ENCODE data around the gene ARFGAP1. TPM values are rescaled to one million over a fixed set of nuclear protein-coding genes. Genes with fewer than 3 reads are reported as not detected.

ARFGAP1 gene
- total RNA-seq, 2 donors from 2014 or later, result 52.7 to 162 TPM

DNA sequence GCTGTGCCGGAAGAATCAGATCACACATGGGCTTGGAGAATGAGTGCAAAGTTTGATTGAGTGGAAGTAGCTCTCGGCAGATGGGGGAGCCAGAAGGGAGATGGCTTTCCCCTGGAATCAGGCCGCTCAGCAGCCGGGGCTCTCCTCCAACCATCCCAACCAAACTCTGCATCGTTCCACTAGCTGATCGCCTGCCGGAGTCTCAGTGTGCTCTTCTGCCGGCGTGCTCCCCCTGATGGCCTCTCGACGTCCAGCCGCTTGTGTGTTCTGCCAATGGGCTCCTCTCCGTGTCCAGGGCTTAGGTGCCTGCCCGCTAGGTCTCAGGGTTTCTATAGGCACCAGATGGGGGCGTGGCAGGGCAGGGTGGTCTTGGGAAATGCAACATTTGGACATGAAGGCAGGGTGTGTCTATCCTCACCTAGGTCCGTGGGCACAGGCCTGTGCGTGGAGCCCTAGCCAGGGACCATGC lies 41.8 kb upstream of the ARFGAP1 start:
- ATAC-seq, result peak; percentile 72
- peaks cover 0 to 9% of the 10 kb centered on the region in 2 donors for H3K27me3 ChIP-seq
- peak; percentile 50 to 65 (median 64) for DNase-seq
- no peak overlapping the region for H3K4me3 ChIP-seq
- TF ChIP-seq, protein P1, sequence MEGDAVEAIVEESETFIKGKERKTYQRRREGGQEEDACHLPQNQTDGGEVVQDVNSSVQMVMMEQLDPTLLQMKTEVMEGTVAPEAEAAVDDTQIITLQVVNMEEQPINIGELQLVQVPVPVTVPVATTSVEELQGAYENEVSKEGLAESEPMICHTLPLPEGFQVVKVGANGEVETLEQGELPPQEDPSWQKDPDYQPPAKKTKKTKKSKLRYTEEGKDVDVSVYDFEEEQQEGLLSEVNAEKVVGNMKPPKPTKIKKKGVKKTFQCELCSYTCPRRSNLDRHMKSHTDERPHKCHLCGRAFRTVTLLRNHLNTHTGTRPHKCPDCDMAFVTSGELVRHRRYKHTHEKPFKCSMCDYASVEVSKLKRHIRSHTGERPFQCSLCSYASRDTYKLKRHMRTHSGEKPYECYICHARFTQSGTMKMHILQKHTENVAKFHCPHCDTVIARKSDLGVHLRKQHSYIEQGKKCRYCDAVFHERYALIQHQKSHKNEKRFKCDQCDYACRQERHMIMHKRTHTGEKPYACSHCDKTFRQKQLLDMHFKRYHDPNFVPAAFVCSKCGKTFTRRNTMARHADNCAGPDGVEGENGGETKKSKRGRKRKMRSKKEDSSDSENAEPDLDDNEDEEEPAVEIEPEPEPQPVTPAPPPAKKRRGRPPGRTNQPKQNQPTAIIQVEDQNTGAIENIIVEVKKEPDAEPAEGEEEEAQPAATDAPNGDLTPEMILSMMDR (IDR thresholded peaks at IDR 0.05), result peak; percentile 15 to 57 (median 46)
- TF ChIP-seq POLR2A (IDR thresholded peaks at IDR 0.05), result no peak
- WGBS, 2 donors, result 8 to 26% methylated on average over 4 to 17 of the region's 17 CpGs
- H3K36me3 ChIP-seq (replicated peaks in 1 of 2; ENCODE audit: insufficient read depth in 1 of 2, low read depth in 2 of 2), result no peaks in the 10 kb centered on the region
- no peak overlapping the region for H3K27ac ChIP-seq
- intact Hi-C loops (cut with DNase I), result no loop called here
- H3K9me3 ChIP-seq, result no peaks in the 10 kb centered on the region
- H3K4me1 ChIP-seq, result peaks cover 8% of the 10 kb centered on the region

GRCh38 chr20:63232235-63233060 lies 40.2 kb upstream of the ARFGAP1 start:
- no peak for DNase-seq
- intact Hi-C loops (cut with DNase I), result no loop called here
- Histone ChIP-seq H3K27me3 (peaks cover 0 to 9% of the 10 kb centered on the region in 2 donors), H3K27ac (no peak overlapping the region), H3K4me1 (peaks cover 8% of the 10 kb centered on the region), H3K4me3 (no peak overlapping the region), H3K36me3 (replicated peaks in 1 of 2; ENCODE audit: insufficient read depth in 1 of 2, low read depth in 2 of 2) (no peaks in the 10 kb centered on the region), H3K9me3 (no peaks in the 10 kb centered on the region)
- 43 to 45% methylated on average over 10 to 18 of the region's 18 CpGs for WGBS, 2 donors
- ATAC-seq, result no peak
- TF ChIP-seq, protein P1 (IDR thresholded peaks at IDR 0.05), result no peak
- no peak for TF ChIP-seq POLR2A (IDR thresholded peaks at IDR 0.05)

GRCh38 chr20:63233061-63233344 lies 39.6 kb upstream of the ARFGAP1 start:
- intact Hi-C loops (cut with DNase I), result no loop called here
- TF ChIP-seq POLR2A (IDR thresholded peaks at IDR 0.05), result no peak
- TF ChIP-seq, protein P1 (IDR thresholded peaks at IDR 0.05), result no peak
- Histone ChIP-seq H3K27me3 (peaks cover 0 to 9% of the 10 kb centered on the region in 2 donors), H3K4me3 (no peak overlapping the region), H3K36me3 (replicated peaks in 1 of 2; ENCODE audit: insufficient read depth in 1 of 2, low read depth in 2 of 2) (no peaks in the 10 kb centered on the region), H3K9me3 (no peaks in the 10 kb centered on the region), H3K27ac (no peak overlapping the region), H3K4me1 (peaks cover 8% of the 10 kb centered on the region)
- 67 to 94% methylated on average over 2 to 3 of the region's 3 CpGs for WGBS, 2 donors
- ATAC-seq, result no peak
- DNase-seq, result no peak

- DNase-seq (no peak), ATAC-seq (no peak)
- H3K36me3 ChIP-seq (replicated peaks in 1 of 2; ENCODE audit: insufficient read depth in 1 of 2, low read depth in 2 of 2), result no peaks in the 10 kb centered on the region
- 56 to 78% methylated on average over 14 to 16 of the region's 17 CpGs for WGBS, 2 donors
- H3K9me3 ChIP-seq, result no peaks in the 10 kb centered on the region
- H3K4me1 ChIP-seq, result peaks cover 8% of the 10 kb centered on the region
- intact Hi-C loops (cut with DNase I), result no loop called here
- no peak overlapping the region for H3K27ac ChIP-seq
- TF ChIP-seq POLR2A (IDR thresholded peaks at IDR 0.05), result no peak
- no peak overlapping the region for H3K4me3 ChIP-seq
- peaks cover 0 to 9% of the 10 kb centered on the region in 2 donors for H3K27me3 ChIP-seq
These were observed 38.7 kb upstream of the ARFGAP1 start for GRCh38 chr20:63233924-63234323.

DNA sequence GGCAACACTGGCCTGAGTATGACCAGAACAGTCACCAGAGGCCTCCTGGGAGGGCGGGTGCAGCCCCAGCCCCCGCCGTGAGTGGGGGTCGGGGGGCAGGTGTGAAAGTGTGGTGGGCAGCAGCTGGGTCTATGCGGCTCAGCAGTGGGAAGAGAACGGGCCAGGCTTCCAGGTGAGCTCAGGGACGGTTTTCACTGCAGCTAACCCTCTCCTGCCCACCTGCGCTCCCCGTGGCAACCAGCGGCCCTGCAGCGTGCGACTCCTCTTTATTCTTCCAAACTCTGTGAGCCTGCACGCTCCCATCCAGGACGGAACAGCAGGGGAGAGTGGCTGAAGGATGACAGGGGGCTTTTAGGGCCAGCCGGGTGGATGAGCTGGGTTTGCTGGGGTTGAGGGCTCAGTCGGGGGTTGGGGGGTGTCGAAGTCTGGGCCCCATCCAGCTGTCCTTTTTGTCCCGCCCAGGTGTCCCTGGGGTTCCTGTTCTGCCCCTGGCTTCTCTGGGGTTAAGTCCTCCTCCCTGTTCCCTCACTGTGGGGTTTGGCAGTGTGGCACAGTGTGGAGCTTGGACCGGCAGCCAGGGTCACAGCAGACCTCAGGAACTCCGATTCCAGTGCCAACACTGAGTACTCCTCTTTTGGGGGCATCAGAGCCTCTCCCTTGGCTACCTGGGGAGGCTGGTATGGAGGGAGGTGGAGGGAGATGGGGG lies 37.8 kb upstream of the ARFGAP1 start:
- ATAC-seq, result peak; percentile 59
- H3K27me3 ChIP-seq, result no peaks in the 10 kb centered on the region

More for the DNA sequence above, 37.8 kb upstream of the ARFGAP1 start:
- intact Hi-C loops (cut with DNase I), result no loop called here
- H3K9me3 ChIP-seq, result no peaks in the 10 kb centered on the region
- H3K4me3 ChIP-seq, result no peak overlapping the region
- no peak overlapping the region for H3K27ac ChIP-seq
- peak; percentile 36 to 57 (median 48) for DNase-seq
- H3K36me3 ChIP-seq (replicated peaks in 1 of 2; ENCODE audit: insufficient read depth in 1 of 2, low read depth in 2 of 2), result no peaks in the 10 kb centered on the region
- TF ChIP-seq, protein P1 (IDR thresholded peaks at IDR 0.05), result peak; percentile 31 to 56 (median 52)
- no peak for TF ChIP-seq POLR2A (IDR thresholded peaks at IDR 0.05)
- 7 to 10% methylated on average over 2 to 20 of the region's 20 CpGs for WGBS, 2 donors
- H3K4me1 ChIP-seq, result peaks cover 8% of the 10 kb centered on the region
